Activated effector memory CD4-positive, alpha-beta T cell treated with Interleukin-2 at 50 U/mL for 16 hours (primary cell): ENCODE results near the gene MIF.
"Not testable (repeated sequence)": the region's sequence is repeated elsewhere in the genome, so short reads cannot be mapped to it uniquely, and the experiment has no call there.

Experiments
- DNase-seq: peaks from one replicate; pipeline ENCODE4 v3.0.0-alpha.2; 2020

MIF gene

DNA sequence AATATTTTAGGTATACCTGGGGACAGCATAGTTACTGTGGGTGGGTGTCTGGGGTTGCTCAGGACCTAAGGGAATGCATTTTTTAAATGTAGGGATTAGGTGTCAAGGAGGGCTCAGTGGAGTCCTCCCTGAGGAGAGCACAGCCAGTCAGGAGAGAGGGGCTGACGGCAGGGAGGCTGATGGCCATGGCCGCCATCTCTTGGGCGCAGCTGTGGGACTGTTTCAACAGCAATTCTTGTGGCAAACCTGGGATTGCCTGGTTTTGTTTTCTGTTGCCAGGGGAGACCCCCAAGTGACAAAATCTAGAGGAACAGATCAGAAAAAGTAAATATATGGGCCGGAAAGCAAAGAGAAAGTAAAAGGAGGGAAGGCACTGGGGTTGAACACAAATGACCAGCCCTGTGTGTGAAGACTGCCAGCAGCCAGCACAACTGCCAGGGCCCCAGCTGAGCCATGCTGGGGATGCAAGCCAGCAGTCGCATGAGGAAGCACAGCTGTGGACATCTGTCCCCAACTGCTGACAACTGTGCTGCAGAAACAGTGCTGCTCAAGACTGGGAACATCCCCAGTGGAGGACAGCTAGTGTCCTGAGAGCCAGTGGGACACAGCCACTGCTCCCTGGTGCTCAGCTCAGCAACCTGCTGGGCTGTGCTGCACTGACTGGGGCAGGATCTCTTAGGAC lies 10.5 kb downstream of the MIF start:
- no peak for DNase-seq

DNA sequence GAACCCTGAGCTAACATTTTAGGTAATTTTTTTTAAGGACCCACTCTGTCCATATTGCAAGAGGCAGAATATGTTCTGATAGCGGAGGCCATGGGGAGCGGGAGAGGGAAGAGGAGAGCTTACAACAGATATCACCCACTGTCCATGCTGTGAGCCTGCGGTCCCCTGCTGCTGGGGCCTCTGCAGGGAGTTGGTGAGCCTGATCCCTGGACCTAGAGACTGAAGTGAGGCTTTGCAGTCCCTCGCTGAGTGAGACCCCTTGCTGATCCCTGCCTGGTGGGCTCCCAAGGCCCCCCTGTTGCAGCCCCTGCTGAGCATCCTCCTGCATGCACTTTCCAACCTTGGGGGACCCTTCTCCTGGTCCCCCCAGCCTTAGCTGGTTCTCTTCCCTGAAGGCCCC lies 12.5 kb downstream of the MIF start:
- DNase-seq = no peak

DNA sequence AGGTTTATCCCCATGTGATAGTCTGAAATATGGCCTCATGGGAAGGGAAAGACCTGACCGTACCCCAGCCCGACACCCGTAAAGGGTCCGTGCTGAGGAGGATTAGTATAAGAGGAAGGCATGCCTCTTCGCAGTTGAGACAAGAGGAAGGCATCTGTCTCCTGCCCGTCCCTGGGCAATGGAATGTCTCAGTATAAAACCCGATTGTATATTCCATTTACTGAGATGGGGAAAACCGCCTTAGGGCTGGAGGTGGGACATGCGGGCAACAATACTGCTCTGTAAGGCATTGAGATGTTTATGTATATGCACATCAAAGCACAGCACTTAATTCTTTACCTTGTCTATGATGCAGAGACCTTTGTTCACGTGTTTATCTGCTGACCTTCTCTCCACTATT lies 13.2 kb downstream of the MIF start:
- DNase-seq = not testable (repeated sequence)

DNA sequence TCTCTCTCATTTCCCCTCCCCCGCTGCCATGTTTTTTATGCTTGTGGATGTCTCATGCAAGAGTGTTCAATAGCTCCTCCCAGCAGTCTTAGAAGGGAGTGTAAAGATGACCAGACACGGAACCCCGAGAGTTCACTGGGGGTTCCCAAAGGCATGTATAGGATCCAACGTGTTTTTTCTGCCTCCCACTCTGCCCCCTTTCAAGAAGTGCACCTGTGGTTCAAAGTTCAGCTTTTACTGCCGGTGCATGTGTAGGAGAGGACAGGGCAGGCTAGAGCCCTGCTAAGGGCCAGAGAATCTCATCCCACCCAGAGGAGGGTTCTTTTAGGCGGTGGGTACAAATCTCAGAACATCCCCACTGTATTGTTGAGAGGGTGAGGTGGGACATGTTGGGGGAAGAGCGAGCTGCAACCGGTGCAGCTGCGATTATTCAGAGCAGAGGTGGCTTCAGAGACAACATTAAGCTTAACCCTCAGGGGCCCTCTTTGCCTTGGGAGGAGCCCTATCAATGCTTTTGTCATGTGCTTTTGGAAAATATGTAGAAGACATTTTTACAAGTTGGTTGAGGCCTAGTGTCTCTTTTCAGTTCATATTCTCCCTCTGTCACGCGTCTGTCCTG lies 14.5 kb downstream of the MIF start:
- DNase-seq = no peak

DNA sequence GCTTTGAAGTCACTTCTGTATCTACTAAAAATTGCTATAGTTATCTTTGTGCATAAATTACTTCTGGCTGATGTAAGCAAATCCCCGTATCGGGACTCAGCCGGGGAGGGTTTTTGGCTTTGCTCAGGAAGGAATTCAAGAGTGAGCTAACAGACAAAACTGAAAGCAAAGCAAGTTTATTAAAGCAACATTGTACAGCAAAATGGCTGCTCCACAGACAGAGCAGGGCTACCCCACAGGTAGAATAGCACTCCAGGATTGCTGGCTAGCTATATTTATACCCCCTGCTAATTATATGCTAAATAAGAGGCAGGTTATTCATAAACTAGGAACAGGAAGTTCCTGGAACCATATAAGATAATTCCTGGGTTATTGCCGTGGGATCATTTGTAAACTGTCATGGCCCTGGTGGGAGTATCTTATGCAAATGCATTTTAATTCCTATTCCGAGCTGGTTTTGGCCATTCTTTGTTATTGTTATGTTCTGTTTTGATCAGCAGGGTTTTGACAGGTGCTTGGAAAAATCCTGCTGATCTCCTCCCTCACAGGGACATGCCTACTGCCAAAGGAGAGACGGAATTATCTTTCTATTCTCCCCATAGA lies 15.2 kb downstream of the MIF start:
- DNase-seq = no peak

DNA sequence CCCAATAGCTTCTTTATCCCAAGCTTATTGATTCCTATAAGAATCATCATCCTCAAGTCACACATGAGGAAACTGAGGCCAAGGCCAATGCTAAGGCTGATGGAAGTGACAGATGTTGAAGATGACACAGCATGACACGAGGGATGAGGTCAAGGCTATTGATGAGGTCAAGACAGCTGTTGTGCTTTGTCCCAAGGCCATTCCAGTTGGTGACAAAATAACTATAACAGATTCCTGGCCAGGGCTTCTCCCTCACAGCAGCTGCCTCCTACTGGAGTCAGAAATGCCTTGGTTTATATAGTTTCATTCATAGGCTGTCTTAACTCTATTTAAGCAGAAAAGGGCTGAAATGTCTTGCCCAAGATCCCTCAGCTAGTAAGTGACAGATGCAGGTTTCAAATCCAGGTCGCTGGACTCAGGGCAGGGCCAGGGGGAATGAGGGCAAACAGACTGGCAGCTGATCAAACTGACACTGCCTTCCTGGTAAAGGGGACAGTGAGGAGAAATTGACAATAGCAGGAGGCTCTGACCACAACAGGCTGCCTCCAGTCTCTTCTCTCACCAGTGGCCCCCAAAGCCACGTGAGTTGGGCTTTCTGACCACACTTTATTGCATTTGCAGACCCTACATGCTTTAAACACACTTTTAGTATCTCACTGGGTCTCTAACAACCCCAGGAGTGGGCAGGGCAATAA lies 16.5 kb downstream of the MIF start:
- no peak for DNase-seq

DNA sequence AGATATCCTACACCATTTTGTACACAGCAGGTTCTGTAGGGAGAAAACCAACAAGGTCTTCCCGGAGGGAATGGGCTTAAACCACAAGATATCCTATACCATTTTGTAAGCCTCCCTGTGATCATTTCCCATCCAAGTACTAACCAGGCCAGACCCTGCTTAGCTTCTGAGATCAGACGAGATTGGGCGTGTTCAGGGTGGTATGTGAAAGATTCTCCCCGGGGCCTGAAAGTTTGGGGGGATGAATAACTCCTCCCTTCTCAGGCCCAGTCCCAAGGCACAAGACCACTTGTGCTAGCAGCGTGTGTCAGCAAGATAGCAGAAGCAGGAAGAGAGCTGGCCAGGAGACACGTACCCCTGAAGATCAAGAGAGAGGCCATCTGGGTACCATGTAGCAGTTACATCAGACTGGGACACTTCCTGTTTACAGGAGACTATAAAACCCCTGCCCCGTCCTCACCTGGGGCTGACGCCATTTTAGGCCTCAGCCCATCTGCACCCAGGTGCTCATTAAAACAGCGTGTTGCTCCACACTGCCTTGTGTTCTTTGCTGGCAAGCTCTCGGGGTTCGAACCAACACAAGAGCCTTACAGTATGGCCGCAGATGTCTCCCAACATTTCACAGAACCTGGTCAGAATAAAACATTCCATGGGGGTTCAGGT lies 17.3 kb downstream of the MIF start:
- DNase-seq = no peak

DNA sequence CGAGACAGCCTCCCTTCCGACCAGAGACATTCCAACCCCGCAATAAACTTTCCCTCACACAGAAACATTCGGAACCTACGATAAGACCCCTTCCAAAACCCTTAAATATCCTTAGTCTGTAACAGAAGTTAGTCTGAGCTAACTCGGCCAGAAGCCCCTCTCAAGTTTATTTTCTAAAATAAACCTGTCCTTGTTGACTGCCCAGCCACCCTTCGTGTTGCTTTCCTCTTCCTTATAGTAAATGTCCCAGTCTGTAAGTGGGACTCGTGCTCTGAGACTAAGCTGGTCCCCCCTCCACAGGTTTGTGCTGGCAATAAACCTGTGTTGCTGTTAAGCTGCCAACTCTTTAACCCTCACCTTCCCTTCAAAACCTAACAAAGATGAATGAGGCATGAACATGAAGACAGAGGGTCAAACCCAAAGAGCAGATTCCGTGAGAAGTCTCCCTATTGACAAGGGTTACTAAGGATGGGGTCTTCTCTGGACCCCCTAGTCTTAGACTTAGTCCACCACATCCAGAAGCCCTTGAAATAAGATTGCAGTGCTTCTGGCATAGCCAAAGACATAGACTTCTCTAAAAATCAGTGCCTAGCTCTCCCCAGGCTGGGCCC lies 18.2 kb downstream of the MIF start:
- no peak for DNase-seq

DNA sequence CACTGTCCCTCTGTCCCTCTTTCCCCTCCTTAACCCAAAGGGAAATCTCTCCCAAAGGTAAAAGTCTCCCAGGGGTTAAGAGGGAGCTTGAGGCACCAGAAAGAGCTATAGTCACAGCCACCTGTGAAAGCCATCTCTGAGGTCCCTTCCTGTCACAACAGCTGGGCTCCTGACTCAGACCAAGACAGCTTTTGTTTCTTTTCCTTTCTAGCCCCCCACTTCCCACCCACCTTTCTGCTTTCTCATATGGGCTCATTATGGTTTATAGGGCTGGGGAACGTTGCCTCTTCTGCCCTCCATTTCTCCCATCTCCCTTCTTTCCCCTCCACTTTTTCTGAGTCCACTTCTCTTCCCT lies 19.1 kb downstream of the MIF start:
- DNase-seq = no peak

DNA sequence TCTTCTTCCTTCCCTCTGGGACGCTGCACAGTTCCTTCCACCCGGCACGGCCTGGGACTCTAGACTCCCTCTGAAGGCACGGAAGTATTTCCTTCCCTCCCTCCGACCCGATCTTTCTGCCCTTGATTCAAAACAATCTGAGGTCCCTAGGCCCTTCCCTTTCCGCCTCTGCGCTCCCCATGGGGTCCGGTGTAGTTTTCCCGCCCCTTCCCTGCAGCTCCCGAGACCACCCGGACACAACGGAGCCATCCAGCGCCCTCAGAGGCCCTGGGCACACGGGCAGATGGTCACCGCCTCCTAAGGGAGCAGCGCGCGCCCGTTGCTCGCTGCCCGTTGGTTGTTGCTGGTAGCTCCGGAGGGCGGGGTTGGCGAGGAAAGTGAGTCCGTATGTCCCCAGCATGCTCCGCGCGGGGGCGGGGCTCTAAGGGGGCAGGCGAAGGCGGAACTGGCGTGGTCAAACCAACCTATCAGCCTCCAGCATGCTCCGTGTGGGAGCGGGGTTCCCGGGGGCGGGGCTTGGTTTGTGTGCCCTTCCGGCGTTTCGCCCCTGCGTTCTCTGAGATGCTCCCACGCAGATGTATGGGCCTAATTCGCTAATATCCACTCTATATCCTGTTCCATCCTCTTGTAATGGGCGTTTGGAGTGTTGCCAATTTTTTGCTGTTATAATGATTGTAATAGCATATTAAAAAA lies 19.6 kb downstream of the MIF start:
- DNase-seq = peak; percentile 99

DNA sequence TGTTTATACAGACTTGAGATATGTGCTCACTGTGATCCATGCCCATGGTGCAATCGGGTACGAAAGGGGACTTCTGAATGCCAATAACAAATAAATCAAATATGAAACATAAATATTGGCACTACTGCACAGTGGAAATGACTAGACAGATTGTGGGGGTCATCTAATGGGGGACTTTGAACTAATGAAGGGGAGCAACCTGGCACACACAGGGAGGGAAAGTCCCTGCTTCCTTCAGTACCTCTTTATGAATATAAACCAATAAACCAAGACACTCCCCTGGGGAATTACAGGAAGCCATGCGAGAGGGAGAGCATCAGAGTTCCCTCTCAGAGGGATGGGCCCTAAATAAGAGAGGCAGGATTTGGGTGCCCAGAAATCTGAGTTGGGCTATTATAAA lies 21.1 kb downstream of the MIF start:
- no peak for DNase-seq

DNA sequence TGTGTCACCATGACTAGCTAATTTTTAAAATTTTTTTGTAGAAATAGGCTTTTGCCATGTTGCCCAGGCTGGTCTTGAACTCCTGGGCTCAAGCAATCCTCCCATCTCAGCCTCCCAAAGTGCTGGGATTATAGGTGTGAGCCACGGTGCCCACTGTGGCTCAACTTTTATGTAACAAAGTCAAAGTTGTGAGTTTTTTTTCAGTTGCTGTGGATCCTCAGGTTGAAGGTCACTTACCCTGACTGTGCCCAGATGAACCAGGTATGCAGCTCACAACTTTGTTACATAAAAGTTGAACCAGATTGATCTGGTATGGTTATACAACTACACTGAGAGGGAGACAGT lies 26.1 kb downstream of the MIF start:
- DNase-seq = not testable (repeated sequence)

DNA sequence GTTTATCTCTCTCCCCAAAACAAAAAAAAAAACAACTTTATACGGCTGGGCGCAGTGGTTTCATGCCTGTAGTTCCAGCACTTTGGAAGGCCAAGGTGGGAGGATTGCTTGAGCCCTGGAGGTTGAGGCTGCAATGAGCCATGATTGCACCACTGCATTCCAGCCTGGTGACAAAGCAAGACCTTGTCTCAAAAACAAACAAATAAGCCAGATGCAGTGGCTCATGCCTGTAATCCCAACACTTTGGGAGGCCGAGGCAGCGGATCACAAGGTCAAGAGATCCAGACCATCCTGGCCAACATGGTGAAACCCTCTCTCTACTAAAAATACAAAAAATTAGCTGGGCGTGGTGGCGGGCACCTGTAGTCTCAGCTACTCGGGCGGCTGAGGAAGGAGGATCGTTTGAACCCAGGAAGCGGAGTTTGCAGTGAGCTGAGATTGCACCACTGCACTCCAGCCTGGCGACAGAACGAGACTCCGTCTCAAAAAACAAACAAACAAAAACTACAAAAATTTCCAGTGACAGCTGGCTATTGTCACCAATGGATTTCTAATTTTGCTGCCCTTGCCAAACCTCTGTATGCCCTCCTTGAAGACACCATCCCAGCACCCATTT lies 27.5 kb downstream of the MIF start:
- DNase-seq = not testable (repeated sequence)

DNA sequence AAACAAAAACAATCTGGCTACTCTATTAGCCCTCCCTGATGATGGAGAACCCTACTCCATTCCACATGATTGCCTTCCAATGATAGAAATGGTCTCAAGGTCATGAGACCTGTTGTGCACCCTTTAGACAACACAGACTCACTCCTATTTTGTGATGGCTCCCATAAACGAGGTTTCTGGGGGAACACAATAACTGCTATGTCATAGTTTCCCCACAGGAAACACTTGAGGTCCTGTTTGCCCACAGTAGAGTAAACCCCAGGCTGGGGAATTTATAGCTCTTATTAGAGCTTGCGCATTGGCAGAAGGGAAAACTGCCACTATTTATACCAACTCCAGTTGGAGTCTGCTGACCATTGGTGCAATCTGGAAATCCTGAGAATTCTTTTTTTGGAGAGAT lies 28.7 kb downstream of the MIF start:
- DNase-seq = no peak

DNA sequence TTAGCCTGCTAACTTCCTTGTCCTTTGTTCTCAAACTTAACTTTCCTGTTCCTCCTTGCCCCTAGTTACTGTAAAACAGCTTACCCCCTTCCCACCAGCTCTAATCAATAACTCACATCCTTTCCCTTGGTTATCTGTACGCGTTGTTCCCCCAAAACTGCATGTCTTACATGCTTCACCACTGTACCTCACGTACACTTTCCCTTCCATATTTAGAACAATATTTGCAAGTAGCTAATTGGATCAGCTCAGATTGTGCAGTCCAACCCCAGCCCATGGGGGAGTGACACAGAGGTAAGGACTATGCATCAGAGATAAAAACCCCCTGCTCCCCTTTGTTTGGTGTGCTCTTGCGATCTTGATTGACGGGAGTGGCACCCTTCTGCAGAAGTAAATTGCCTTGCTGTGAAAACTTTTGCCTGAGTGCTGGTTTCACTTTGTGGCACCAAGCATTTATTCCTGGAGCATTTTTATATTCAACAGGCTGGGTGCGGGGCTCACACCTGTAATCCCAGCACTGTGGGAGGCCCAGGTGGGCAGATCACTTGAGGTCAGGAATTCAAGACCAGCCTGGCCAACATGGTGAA lies 30.9 kb downstream of the MIF start:
- no peak for DNase-seq

DNA sequence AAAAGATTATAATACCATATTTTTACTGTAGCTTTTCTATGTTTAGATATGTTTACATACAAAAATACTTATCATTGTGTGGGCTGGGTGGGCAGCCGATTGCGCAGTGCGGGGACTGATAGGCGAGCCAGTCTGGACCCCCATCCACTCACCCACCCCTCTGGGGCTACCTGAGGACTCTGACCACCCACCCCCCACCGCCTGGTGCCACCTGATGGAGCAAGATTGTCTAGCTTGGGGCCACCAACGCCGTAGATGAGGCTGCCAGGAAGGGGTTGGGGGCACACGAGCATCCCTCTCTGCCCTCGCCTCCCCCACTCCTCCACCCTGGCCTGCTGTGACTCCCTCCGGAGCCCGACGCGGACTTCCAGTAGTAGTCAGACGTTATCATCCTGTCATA lies 32.4 kb downstream of the MIF start:
- no peak for DNase-seq

DNA sequence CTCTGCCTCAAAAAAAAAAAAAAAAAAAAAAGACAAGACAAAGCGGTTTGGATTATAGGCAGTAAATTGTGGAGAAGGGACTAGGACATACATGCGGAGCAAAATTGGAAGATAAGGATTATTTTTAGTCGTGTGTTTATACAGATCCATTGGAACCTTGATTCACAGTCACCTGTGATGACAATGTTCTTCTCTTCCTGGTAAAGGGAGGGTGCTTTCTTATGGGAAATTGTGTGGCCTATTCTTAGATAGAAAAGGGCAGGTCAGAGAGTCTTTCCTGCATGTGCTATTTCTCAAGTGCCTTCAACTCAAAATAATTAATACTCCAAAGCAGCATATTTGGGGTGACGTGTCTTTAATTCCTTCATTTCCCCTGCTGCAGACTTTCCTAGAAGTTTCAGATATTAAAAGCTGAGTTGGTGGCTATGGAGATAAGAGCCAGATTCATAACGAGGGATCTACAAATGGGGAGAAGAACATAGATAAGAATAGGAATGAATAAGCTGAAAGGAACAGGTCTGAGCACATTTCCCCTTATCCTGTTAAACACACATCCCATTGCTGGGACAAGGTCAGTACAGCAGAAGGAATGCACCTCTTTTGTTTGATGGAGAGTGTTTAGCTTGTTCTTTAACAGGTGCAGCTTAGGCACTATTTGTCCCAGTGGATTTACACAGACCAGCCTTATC lies 44.3 kb downstream of the MIF start:
- DNase-seq = no peak

DNA sequence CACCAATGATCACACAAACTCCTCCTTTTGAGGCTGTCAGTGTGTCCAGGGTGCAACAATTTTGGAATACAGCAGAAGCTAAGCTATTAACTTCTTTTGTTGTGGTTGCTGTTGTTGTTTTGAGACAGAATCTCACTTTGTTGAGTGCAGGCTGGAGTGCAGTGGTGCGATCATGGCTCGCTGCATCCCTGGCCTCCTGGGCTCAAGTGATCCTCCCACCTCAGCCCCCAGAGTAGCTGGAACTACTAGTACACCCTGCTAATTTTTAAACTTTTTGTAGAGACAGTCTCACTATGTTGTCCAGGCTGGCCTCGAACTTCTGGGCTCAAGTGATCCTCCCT lies 44.8 kb downstream of the MIF start:
- DNase-seq = no peak

DNA sequence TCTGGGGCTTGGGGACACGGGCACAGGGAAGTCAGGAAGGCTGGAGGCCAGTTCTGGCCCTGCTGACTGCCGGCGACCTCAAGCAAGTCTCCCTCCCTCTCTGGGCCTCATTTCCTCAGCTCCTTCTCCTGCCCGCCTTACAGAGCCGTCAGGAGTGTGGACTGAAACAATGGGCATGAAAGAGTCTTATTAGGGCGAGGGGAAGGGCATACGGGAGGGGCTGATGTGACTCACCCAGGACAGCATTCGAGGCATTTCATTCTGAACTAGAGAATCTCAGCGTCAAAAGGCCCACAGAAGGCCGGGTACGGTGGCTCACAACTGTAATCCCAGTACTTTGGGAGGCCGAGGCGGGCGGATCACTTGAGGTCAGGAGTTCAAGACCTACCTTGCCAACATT lies 46.0 kb downstream of the MIF start:
- DNase-seq = not testable (repeated sequence)
